Left ventricle myocardium inferior (tissue), 1 donor: ENCODE data around the gene GSAP. TPM values are rescaled to one million over a fixed set of nuclear protein-coding genes. Genes with fewer than 3 reads are reported as not detected.

Experiments used
- DNase-seq: peaks from one replicate; pipeline ENCODE4 v3.0.0-alpha.2; 2020
- H3K27ac ChIP-seq: fragments of 200-600 bp; replicated peaks from 2 replicates; pipeline ENCODE4 v1.8.0; 2021
- H3K27me3 ChIP-seq: fragments of 200-600 bp; 2 replicates; pipeline ENCODE4 v1.8.0; 2021; ENCODE audit warnings: low read depth
- H3K36me3 ChIP-seq: fragments of 200-600 bp; 2 replicates; pipeline ENCODE4 v1.8.0; 2021
- H3K4me1 ChIP-seq: fragments of 200-600 bp; 2 replicates; pipeline ENCODE4 v1.8.0; 2021
- H3K4me3 ChIP-seq: fragments of 200-600 bp; 2 replicates; pipeline ENCODE4 v1.8.0; 2021; ENCODE audit warnings: mild to moderate bottlenecking, moderate library complexity
- H3K9me3 ChIP-seq: fragments of 200-600 bp; replicated peaks from 2 replicates; pipeline ENCODE4 v1.8.0; 2021
- CTCF ChIP-seq: fragments of 200-600 bp; IDR thresholded peaks from 2 replicates; pipeline ENCODE4 v1.8.0; 2021; ENCODE audit warnings: antibody characterized with exemption, mild to moderate bottlenecking, borderline replicate concordance
- intact Hi-C: fragments of 100-400 bp; cut with micrococcal nuclease; formaldehyde crosslinking; loops from one replicate; pipeline ENCODE4 v1.11.0; 2022
- total RNA-seq: library from RNA; stranded (reverse); fragmentation: NEBNext Ultra II Directional; extraction: Animal tissue kit (Norgen Biotek cat#: 25700); gene quantifications from one replicate; pipeline ENCODE4 v1.2.1, GENCODE V29; 2021
- donor health status: DM: no; HTN: yes; CAD: no; lungs with severe emphysema.

GSAP gene
- total RNA-seq, 1 donor from 2014 or later: 7.2 TPM

GRCh38 chr7:77270094-77270480 is 146.1 kb downstream of the GSAP start:
- H3K36me3 ChIP-seq: peaks cover 8% of the 10 kb centered on the region
- intact Hi-C loops: no loop called here
- H3K9me3 ChIP-seq: no peaks in the 10 kb centered on the region
- H3K27me3 ChIP-seq: no peaks in the 10 kb centered on the region
- DNase-seq: no peak
- TF ChIP-seq CTCF: no peak
- no peak overlapping the region for H3K4me3 ChIP-seq
- H3K4me1 ChIP-seq: peaks cover 18% of the 10 kb centered on the region
- H3K27ac ChIP-seq: peak overlapping the region; percentile 62

- intact Hi-C loops: no loop called here
- no peak for DNase-seq
- Histone ChIP-seq H3K4me3 (no peak overlapping the region), H3K27ac (peak overlapping the region; percentile 62), H3K4me1 (peaks cover 18% of the 10 kb centered on the region), H3K9me3 (no peaks in the 10 kb centered on the region), H3K27me3 (no peaks in the 10 kb centered on the region), H3K36me3 (peaks cover 10% of the 10 kb centered on the region)
- no peak for TF ChIP-seq CTCF
Observed at GRCh38 chr7:77269360-77270093, 146.6 kb downstream of the GSAP start.

GRCh38 chr7:77266291-77266794 is 149.8 kb downstream of the GSAP start:
- Histone ChIP-seq H3K36me3 (peaks cover 25% of the 10 kb centered on the region), H3K9me3 (no peaks in the 10 kb centered on the region), H3K4me3 (no peak overlapping the region), H3K27me3 (no peaks in the 10 kb centered on the region), H3K27ac (no peak overlapping the region), H3K4me1 (peaks cover 18% of the 10 kb centered on the region)
- no peak for TF ChIP-seq CTCF
- DNase-seq: no peak
- intact Hi-C loops: no loop called here

GRCh38 chr7:77265666-77266065 is 150.5 kb downstream of the GSAP start:
- Histone ChIP-seq H3K9me3 (no peaks in the 10 kb centered on the region), H3K4me1 (peaks cover 17% of the 10 kb centered on the region), H3K4me3 (no peak overlapping the region), H3K36me3 (peaks cover 25% of the 10 kb centered on the region), H3K27me3 (no peaks in the 10 kb centered on the region), H3K27ac (no peak overlapping the region)
- DNase-seq: no peak
- intact Hi-C loops: no loop called here
- TF ChIP-seq CTCF: no peak

GRCh38 chr7:77262316-77262715 is 153.8 kb downstream of the GSAP start:
- no peak for DNase-seq
- no peak overlapping the region for H3K27ac ChIP-seq
- TF ChIP-seq CTCF: no peak
- H3K36me3 ChIP-seq: peaks cover 25% of the 10 kb centered on the region
- H3K4me1 ChIP-seq: peaks cover 7% of the 10 kb centered on the region
- intact Hi-C loops: no loop called here
- H3K4me3 ChIP-seq: no peak overlapping the region
- H3K27me3 ChIP-seq: no peaks in the 10 kb centered on the region
- no peaks in the 10 kb centered on the region for H3K9me3 ChIP-seq

Other genes starting within 250 kb of the GSAP start
- gene FGL2, start 216.5 kb downstream of the GSAP start, total RNA-seq: 10.6 TPM
- 52.2 TPM for gene PTPN12, start 120.9 kb upstream of the GSAP start, total RNA-seq